ENCODE data around the gene ZDHHC3. TPM values are rescaled to one million over a fixed set of nuclear protein-coding genes. Genes with fewer than 3 reads are reported as not detected.

The ZDHHC3 gene
- polyA plus RNA-seq, 1 of the 3 experiments (the other 2 are of a cell fraction), result 60.7 TPM

GRCh38 chr3:44969828-44970179, 6.2 kb downstream of the ZDHHC3 start:
- peaks cover 77% of the 10 kb centered on the region for H3K79me2 ChIP-seq (ENCODE audit: insufficient read depth)

More at GRCh38 chr3:44969828-44970179, 6.2 kb downstream of the ZDHHC3 start:
- ChIA-PET POLR2A (no interaction called here), CTCF (no interaction called here)
- Histone ChIP-seq H3K9ac (no peak overlapping the region), H3K9me3 (no peaks in the 10 kb centered on the region), H4K20me1 (ENCODE audit: insufficient read depth) (peaks cover 15% of the 10 kb centered on the region; the same call in 1 of the 2 replicates), H3K27ac (ENCODE audit: low read depth in 2 of 2, low read length in 1 of 2) (no peak overlapping the region; a peak in 1 of 4 replicates), H3F3A (replicated peaks; ENCODE audit: insufficient read depth) (peaks cover 4% of the 10 kb centered on the region), H3K4me1 (ENCODE audit: control insufficient read depth in 1 of 2, insufficient read depth in 2 of 2, low read depth in 1 of 2, low read length in 1 of 2) (peaks cover 0 to 23% of the 10 kb centered on the region in 2 experiments; a peak in 2 of 4 replicates), H2AFZ (ENCODE audit: low read depth) (no peak overlapping the region), H3K27me3 (ENCODE audit: insufficient read depth) (no peaks in the 10 kb centered on the region), H3K9me2 (no peaks in the 10 kb centered on the region), H3K4me2 (no peak overlapping the region), H3K4me3 (ENCODE audit: low read depth in 2 of 2, low read length in 1 of 2) (no peak overlapping the region), H3K36me3 (replicated peaks in 1 of 2; ENCODE audit: control insufficient read depth in 1 of 2, insufficient read depth in 2 of 2, low read length in 1 of 2) (peaks cover 0 to 2% of the 10 kb centered on the region in 2 experiments)
- 86% methylated on average over 2 of the region's 2 CpGs for WGBS (ENCODE audit: low lambda C conversion rate)
- DNase-seq, result no peak
- no peak for TF ChIP-seq REST (IDR thresholded peaks at IDR 0.05; ENCODE audit: low read depth, low read length)
- no peak for TF ChIP-seq CHD2 (IDR thresholded peaks at IDR 0.05; ENCODE audit: low read length, partially characterized antibody)
- TF ChIP-seq USF1 (IDR thresholded peaks at IDR 0.05; ENCODE audit: borderline replicate concordance, low read depth), result no peak
- no peak for TF ChIP-seq ELF1 (IDR thresholded peaks at IDR 0.05)
- TF ChIP-seq TCF12 (IDR thresholded peaks at IDR 0.05), result no peak
- TF ChIP-seq RXRA (IDR thresholded peaks at IDR 0.05; ENCODE audit: borderline replicate concordance, low read depth), result no peak
- TF ChIP-seq EP300 (IDR thresholded peaks at IDR 0.05; ENCODE audit: borderline replicate concordance in 1 of 2, low read depth in 1 of 2, low read length in 1 of 2), result no peak
- TF ChIP-seq TEAD4 (IDR thresholded peaks at IDR 0.05; ENCODE audit: borderline replicate concordance, insufficient read depth), result no peak
- no peak for TF ChIP-seq GATA2 (CRISPR knock-in tag; IDR thresholded peaks at IDR 0.05)
- no peak for TF ChIP-seq JUND (IDR thresholded peaks at IDR 0.05)
- no peak for TF ChIP-seq RAD21 (IDR thresholded peaks at IDR 0.05; ENCODE audit: low read length)
